Astrocyte of the spinal cord (primary cell): ENCODE data around the gene C4B.
"Not testable (repeated sequence)": the region's sequence is repeated elsewhere in the genome, so short reads cannot be mapped to it uniquely, and the experiment has no call there.

Experiments used
- DNase-seq: peaks from one replicate; pipeline ENCODE4 v3.0.0; 2011; ENCODE audit warnings: low read depth, low spot score
- H3K4me3 ChIP-seq: 2 replicates; pipeline ENCODE4 v1.5.1; 2011; ENCODE audit warnings: low read depth, mild to moderate bottlenecking, low read length, moderate library complexity
- in situ Hi-C: cut with HindIII; loops from 2 replicates; pipeline ENCODE4 v1.10.0; 2017; ENCODE audit warnings: low sequenced_read_pairs
- TF ChIP-seq, protein P1 (sequence below): IDR thresholded peaks from 2 replicates; pipeline ENCODE4 v1.5.1; 2012; ENCODE audit warnings: low read depth, mild to moderate bottlenecking, low read length, inconsistent platforms

Gene C4B

DNA sequence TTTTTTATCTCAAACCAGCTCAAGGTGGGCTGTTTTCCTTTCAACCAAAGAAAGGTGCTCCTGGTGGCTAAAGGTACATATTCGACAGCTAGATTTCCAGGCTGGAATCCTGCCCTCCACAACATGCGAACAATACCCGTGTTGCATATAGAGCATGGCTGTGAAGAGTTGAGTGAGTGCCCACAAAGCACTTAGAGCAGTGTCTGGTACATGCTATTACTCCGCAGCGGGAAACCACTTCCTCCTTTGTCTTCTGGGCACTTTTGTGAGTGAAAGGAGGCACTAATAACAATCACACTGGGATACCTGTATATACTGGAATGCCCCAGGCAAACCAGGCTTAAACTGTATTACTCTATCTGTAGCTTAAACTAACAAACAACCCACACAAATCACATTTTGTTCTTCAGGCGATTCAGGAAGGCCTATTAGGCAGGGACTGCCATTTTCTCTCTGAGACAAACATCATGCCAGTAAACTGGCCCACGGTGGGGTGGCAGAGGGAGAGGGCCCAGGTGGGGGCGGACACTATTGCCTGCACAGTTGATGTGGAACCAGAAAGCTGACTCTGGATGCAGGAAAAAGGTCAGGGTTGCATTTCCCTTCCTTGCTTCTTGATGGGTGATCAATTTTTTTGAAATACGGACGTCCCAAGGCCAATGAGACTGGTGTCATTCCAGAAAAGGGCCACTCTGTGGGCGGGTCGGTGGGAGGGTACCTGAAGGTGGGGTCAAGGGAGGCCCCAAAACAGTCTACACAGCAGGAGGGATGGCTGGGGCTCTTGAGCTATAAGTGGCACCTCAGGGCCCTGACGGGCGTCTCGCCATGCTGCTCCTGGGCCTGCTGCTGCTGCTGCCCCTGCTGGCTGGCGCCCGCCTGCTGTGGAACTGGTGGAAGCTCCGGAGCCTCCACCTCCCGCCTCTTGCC lies 23.3 kb downstream of the C4B start, which contains the start of gene CYP21A2:
Gene CYP21A2, plus strand, starts transcription at position 818 of the 927 bp plus-strand sequence. Its CDS starts 8 bp downstream, at position 826.
- H3K4me3 ChIP-seq, DNase-seq, in situ Hi-C loops: not testable (repeated sequence)

DNA sequence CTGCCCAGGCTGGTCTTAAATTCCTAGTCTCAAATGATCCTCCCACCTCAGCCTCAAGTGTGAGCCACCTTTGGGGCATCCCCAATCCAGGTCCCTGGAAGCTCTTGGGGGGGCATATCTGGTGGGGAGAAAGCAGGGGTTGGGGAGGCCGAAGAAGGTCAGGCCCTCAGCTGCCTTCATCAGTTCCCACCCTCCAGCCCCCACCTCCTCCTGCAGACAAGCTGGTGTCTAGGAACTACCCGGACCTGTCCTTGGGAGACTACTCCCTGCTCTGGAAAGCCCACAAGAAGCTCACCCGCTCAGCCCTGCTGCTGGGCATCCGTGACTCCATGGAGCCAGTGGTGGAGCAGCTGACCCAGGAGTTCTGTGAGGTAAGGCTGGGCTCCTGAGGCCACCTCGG lies 24.3 kb downstream of the C4B start:
- H3K4me3 ChIP-seq, DNase-seq, in situ Hi-C loops: not testable (repeated sequence)

DNA sequence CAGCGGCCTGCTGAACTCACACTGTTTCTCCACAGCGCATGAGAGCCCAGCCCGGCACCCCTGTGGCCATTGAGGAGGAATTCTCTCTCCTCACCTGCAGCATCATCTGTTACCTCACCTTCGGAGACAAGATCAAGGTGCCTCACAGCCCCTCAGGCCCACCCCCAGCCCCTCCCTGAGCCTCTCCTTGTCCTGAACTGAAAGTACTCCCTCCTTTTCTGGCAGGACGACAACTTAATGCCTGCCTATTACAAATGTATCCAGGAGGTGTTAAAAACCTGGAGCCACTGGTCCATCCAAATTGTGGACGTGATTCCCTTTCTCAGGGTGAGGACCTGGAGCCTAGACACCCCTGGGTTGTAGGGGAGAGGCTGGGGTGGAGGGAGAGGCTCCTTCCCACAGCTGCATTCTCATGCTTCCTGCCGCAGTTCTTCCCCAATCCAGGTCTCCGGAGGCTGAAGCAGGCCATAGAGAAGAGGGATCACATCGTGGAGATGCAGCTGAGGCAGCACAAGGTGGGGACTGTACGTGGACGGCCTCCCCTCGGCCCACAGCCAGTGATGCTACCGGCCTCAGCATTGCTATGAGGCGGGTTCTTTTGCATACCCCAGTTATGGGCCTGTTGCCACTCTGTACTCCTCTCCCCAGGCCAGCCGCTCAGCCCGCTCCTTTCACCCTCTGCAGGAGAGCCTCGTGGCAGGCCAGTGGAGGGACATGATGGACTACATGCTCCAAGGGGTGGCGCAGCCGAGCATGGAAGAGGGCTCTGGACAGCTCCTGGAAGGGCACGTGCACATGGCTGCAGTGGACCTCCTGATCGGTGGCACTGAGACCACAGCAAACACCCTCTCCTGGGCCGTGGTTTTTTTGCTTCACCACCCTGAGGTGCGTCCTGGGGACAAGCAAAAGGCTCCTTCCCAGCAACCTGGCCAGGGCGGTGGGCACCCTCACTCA lies 25.0 kb downstream of the C4B start:
- DNase-seq, in situ Hi-C loops: not testable (repeated sequence)

DNA sequence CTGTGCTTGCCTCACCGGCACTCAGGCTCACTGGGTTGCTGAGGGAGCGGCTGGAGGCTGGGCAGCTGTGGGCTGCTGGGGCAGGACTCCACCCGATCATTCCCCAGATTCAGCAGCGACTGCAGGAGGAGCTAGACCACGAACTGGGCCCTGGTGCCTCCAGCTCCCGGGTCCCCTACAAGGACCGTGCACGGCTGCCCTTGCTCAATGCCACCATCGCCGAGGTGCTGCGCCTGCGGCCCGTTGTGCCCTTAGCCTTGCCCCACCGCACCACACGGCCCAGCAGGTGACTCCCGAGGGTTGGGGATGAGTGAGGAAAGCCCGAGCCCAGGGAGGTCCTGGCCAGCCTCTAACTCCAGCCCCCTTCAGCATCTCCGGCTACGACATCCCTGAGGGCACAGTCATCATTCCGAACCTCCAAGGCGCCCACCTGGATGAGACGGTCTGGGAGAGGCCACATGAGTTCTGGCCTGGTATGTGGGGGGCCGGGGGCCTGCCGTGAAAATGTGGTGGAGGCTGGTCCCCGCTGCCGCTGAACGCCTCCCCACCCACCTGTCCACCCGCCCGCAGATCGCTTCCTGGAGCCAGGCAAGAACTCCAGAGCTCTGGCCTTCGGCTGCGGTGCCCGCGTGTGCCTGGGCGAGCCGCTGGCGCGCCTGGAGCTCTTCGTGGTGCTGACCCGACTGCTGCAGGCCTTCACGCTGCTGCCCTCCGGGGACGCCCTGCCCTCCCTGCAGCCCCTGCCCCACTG lies 25.9 kb downstream of the C4B start:
- DNase-seq, H3K4me3 ChIP-seq, in situ Hi-C loops: not testable (repeated sequence)

More for the DNA sequence above, 25.0 kb downstream of the C4B start:
- H3K4me3 ChIP-seq, result not testable (repeated sequence)

DNA sequence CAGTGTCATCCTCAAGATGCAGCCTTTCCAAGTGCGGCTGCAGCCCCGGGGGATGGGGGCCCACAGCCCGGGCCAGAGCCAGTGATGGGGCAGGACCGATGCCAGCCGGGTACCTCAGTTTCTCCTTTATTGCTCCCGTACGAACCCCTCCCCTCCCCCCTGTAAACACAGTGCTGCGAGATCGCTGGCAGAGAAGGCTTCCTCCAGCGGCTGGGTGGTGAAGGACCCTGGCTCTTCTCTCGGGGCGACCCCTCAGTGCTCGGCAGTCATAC lies 26.4 kb downstream of the C4B start:
- in situ Hi-C loops, DNase-seq, H3K4me3 ChIP-seq: not testable (repeated sequence)

DNA sequence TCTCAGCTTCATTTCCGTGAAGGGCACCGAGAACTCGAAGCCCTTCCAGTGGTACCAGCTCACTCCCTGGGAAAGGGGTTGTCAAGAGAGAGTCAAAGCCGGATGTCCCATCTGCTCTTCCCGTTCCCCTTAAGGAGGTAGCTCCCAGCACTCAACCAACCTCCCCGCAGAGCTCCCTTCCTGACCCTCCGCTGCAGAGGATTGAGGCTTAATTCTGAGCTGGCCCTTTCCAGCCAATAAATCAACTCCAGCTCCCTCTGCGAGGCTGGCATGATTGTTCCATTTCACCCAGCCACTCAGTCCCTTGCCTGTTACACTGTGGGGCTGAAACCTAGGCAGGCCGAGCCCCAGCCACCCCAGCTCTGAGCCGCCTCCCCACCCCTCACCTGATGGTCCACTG lies 26.8 kb downstream of the C4B start:
- in situ Hi-C loops, DNase-seq, H3K4me3 ChIP-seq: not testable (repeated sequence)

DNA sequence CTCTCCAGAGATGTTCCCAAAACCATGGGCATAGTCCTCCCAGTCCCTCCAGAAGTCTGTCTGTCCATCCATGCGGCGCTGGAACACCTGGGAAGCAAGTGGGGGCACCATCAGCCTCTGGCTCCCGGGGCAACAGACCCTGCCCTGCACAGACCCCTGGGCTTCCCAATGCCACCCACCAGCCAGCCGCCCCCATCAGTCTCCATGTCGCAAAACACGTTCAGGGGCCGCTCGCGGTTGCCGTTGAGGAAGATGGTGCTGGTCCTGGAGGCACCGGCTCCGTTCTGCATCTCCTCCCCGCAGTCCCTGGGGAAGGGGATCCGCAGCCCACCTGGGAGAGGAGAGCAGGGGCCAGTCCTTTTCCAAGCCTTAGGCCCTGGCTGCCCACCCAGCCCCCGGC lies 27.7 kb downstream of the C4B start:
- DNase-seq, in situ Hi-C loops, H3K4me3 ChIP-seq: not testable (repeated sequence)

DNA sequence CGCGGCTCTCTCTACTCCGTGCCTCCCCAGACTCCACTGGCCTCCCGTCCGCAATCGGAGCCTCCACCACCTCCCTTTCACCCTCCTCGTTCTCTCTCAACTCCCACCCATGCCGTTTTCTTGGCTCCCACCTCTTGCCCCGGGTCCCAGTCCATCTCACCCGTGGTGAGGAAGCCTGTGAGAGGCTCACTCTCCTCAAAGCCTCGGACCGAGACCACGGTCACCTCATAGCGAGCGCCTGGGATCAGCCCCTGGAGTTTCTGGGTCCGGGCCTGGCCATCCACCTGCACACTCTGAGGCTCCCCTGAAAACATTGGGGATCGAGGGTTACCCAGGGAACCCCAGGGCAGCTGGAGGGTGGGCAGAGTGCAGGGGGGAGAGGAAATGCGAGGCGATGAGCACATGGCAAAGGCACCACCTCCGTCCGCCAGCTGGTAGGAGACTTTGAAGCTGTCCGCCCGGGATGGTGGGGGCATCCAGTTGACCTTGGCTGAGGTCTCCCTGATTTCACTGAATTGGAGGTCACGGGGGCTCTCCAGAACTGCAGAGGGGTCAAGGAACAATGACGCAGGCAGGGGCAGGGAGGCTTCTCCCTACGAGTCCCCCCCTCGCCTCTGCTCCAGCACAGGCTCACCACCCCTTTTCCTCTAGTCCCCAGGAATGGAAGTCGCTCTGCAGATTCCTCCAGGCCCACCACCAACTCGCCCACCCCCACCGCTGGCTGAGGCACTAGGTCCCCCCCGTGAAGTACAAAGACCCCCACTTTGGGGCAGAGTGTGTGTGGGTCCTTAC lies 29.2 kb downstream of the C4B start:
- DNase-seq, H3K4me3 ChIP-seq, in situ Hi-C loops: not testable (repeated sequence)

DNA sequence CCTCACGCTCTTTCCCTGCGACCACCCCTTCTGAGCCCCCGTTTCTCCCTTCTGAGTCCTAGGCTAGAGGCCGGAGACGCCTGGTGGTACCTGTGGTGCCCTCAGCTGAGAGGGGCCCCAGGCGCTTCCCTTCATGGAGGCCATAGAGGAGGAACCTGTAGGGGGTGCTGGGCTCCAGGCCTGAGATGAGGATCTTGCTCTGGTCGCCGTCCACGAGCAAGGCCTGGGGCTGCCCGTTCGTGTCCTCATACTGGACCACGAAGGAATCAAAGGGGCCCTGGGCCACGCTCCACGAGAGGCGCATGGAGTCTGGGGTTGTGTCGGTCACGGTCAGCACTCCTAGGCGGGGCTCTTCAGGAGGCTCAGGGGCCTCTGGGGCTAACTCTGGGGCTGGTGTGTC lies 30.3 kb downstream of the C4B start:
- H3K4me3 ChIP-seq, DNase-seq, in situ Hi-C loops: not testable (repeated sequence)

DNA sequence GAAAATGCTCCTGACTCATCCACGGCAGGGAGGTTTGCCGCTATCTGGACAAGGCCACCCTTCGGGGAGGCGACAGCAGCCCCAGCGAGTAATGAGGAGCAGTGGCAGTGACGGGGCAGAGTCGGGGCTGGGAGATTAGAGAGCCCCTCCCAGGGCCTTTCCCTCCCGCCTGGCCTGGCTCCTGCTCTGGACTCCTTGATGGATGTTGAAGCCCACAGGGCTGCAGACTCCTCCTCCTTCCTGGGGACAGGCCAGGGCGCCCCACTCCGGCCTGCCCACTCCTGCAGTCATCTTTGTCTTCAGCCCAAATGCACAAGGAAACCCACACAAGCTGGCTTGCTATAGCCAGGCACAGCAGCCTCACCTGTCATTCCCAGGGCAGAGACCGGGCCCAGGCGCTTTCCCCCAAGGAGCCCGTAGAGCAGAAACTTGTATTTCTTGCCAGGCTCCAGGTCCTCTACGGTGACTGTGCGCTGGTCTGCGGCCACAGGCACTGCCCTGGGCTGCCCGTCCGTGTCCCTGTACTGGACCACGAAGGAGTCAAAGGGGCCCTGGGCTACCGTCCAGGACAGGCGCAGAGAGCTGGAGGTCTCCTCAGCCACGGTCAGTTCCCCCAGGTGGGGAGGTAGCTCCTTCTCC lies 31.3 kb downstream of the C4B start:
- in situ Hi-C loops, result no loop called here
- H3K4me3 ChIP-seq, result no peak overlapping the region
- TF ChIP-seq, protein P1, sequence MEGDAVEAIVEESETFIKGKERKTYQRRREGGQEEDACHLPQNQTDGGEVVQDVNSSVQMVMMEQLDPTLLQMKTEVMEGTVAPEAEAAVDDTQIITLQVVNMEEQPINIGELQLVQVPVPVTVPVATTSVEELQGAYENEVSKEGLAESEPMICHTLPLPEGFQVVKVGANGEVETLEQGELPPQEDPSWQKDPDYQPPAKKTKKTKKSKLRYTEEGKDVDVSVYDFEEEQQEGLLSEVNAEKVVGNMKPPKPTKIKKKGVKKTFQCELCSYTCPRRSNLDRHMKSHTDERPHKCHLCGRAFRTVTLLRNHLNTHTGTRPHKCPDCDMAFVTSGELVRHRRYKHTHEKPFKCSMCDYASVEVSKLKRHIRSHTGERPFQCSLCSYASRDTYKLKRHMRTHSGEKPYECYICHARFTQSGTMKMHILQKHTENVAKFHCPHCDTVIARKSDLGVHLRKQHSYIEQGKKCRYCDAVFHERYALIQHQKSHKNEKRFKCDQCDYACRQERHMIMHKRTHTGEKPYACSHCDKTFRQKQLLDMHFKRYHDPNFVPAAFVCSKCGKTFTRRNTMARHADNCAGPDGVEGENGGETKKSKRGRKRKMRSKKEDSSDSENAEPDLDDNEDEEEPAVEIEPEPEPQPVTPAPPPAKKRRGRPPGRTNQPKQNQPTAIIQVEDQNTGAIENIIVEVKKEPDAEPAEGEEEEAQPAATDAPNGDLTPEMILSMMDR, result no peak
- no peak for DNase-seq
